ENCODE results near the gene YPEL5. TPM values are rescaled to one million over a fixed set of nuclear protein-coding genes. Genes with fewer than 3 reads are reported as not detected.

The YPEL5 gene
- total RNA-seq, 1 experiment from 2014 or later = 27.1 TPM

GRCh38 chr2:30157616-30158015, 10.8 kb downstream of the YPEL5 start:
- ATAC-seq = no peak
- no peaks in the 10 kb centered on the region; the same call in 1 of the 2 replicates for H4K20me1 ChIP-seq (ENCODE audit: insufficient read depth)
- H3K27ac ChIP-seq (ENCODE audit: low read depth, low read length) = no peak overlapping the region
- peaks cover 0 to 7% of the 10 kb centered on the region in 2 experiments; a peak in 1 of 4 replicates for H3K36me3 ChIP-seq (ENCODE audit: control insufficient read depth in 1 of 2, insufficient read depth in 2 of 2, low read length in 2 of 2)
- ChIA-PET POLR2A (no interaction called here), RAD21 (ENCODE audit: low non-redundant PET in 1 of 2, low total read pairs in 2 of 2, uncharacterized antibody in 2 of 2, unreplicated experiment in 2 of 2) (no interaction called here), CTCF (interaction anchor here (1.1 kb wide), 1 partner anchor 9 kb away, joined by 3 read pairs; no protein-coding TSS in a partner anchor)
- no peak overlapping the region for H3K4me2 ChIP-seq (ENCODE audit: low read length)
- no peak overlapping the region for H2AFZ ChIP-seq (ENCODE audit: low read depth, low read length, poor library complexity, severe bottlenecking)
- TF ChIP-seq ZNF274 (IDR thresholded peaks at IDR 0.05; ENCODE audit: low read depth, low read length) = no peak
- TF ChIP-seq, protein P1, sequence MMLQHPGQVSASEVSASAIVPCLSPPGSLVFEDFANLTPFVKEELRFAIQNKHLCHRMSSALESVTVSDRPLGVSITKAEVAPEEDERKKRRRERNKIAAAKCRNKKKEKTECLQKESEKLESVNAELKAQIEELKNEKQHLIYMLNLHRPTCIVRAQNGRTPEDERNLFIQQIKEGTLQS (IDR thresholded peaks at IDR 0.05) = no peak
- H3K9ac ChIP-seq (ENCODE audit: low read length) = no peak overlapping the region
- intact Hi-C loops (cut with micrococcal nuclease) = no loop called here
- H3K79me2 ChIP-seq (ENCODE audit: insufficient read depth, low read length) = no peaks in the 10 kb centered on the region
- no TSS peak for BruUV-seq (replicated peaks)
- H3K27me3 ChIP-seq (ENCODE audit: insufficient read depth, low read length) = no peaks in the 10 kb centered on the region
- no peak for DNase-seq (ENCODE audit: low read depth, low spot score)
- no peaks in the 10 kb centered on the region for H3K9me2 ChIP-seq (ENCODE audit: insufficient read depth)
- H3K9me3 ChIP-seq (ENCODE audit: control insufficient read depth in 1 of 2, insufficient read depth in 1 of 2, low read depth in 1 of 2, low read length in 2 of 2) = no peaks in the 10 kb centered on the region
- H3K4me1 ChIP-seq (ENCODE audit: control insufficient read depth in 1 of 2, insufficient read depth in 2 of 2, low read length in 2 of 2) = no peaks in the 10 kb centered on the region
- no peak overlapping the region for H3K4me3 ChIP-seq (replicated peaks in 1 of 2; ENCODE audit: low read depth in 1 of 2, low read length in 2 of 2)

DNA sequence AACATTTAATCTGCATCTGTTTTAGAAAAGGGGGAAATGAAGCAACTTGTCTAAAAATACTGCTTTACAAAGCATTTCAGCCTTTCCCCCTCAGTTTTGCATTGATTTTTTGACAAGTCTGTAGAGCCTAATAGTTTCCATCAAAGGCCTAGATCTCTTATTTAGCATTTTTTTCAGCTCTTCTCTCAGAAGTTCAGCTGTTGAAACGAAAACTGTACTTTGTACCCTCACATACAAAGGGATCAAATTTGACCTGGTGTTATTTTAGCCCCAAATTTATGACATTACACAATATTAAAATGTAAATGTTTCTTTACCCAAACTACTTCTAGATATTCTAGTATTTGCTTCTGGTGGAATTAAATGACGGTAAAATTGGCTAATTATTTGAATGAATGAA, 13.0 kb downstream of the YPEL5 start:
- BruUV-seq (replicated peaks) = no TSS peak
- Histone ChIP-seq H3K9me3 (ENCODE audit: control insufficient read depth in 1 of 2, insufficient read depth in 1 of 2, low read depth in 1 of 2, low read length in 2 of 2) (no peaks in the 10 kb centered on the region), H3K4me1 (ENCODE audit: control insufficient read depth in 1 of 2, insufficient read depth in 2 of 2, low read length in 2 of 2) (peaks cover 0 to 5% of the 10 kb centered on the region in 2 experiments; a peak in 1 of 4 replicates), H3K4me3 (replicated peaks in 1 of 2; ENCODE audit: low read depth in 1 of 2, low read length in 2 of 2) (no peak overlapping the region), H3K27me3 (ENCODE audit: insufficient read depth, low read length) (no peaks in the 10 kb centered on the region), H2AFZ (ENCODE audit: low read depth, low read length, poor library complexity, severe bottlenecking) (no peak overlapping the region), H3K9me2 (ENCODE audit: insufficient read depth) (no peaks in the 10 kb centered on the region), H3K36me3 (ENCODE audit: control insufficient read depth in 1 of 2, insufficient read depth in 2 of 2, low read length in 2 of 2) (peaks cover 0 to 7% of the 10 kb centered on the region in 2 experiments; a peak in 1 of 4 replicates), H3K4me2 (ENCODE audit: low read length) (no peak overlapping the region), H3K27ac (ENCODE audit: low read depth, low read length) (no peak overlapping the region), H3K79me2 (ENCODE audit: insufficient read depth, low read length) (no peaks in the 10 kb centered on the region), H4K20me1 (ENCODE audit: insufficient read depth) (no peaks in the 10 kb centered on the region; the same call in 1 of the 2 replicates), H3K9ac (ENCODE audit: low read length) (no peak overlapping the region)
- ChIA-PET RAD21 (ENCODE audit: low non-redundant PET in 1 of 2, low total read pairs in 2 of 2, uncharacterized antibody in 2 of 2, unreplicated experiment in 2 of 2) (no interaction called here), POLR2A (no interaction called here), CTCF (no interaction called here)
- intact Hi-C loops (cut with micrococcal nuclease) = loop anchor here (10.0 kb wide), 1 partner anchor 1165 kb away; no protein-coding TSS in a partner anchor
- DNase-seq (ENCODE audit: low read depth, low spot score) (no peak), ATAC-seq (no peak)
- TF ChIP-seq, protein P1 (IDR thresholded peaks at IDR 0.05) = no peak
- TF ChIP-seq POLR2AphosphoS5 (IDR thresholded peaks at IDR 0.05; ENCODE audit: low read depth, low read length) = no peak

Data from HCT116 (cell line).